SK-N-SH treated with all-trans-retinoic acid at 6 μM for 48 hours (cell line): ENCODE data around the gene GAD1.

Source experiments
- ARNTL ChIP-seq: fragments of 450-650 bp; formaldehyde crosslinking; IDR thresholded peaks from 2 replicates; pipeline ENCODE4 v1.5.0; 2020; ENCODE audit warnings: low read depth, mild to moderate bottlenecking, moderate library complexity, borderline replicate concordance
- BACH2 ChIP-seq: fragments of 250-450 bp; sonication (Bioruptor Pico); IDR thresholded peaks from 2 replicates; pipeline ENCODE4 v1.9.0; 2021; ENCODE audit warnings: mild to moderate bottlenecking, borderline replicate concordance
- CREB5 ChIP-seq: fragments of 250-450 bp; sonication (Bioruptor Pico); IDR thresholded peaks from 2 replicates; pipeline ENCODE4 v1.5.1; 2020; ENCODE audit warnings: low read depth, mild to moderate bottlenecking, moderate library complexity
- RARB ChIP-seq: fragments of 250-450 bp; sonication (Bioruptor Pico); IDR thresholded peaks from 2 replicates; pipeline ENCODE4 v1.8.0; 2021; ENCODE audit warnings: mild to moderate bottlenecking, moderate library complexity
- TOX ChIP-seq: fragments of 250-450 bp; sonication (Bioruptor Pico); IDR thresholded peaks from 2 replicates; pipeline ENCODE4 v1.8.0; 2021; ENCODE audit warnings: mild to moderate bottlenecking, moderate library complexity, borderline replicate concordance
- ZFP3 ChIP-seq: fragments of 250-450 bp; sonication (Bioruptor Pico); IDR thresholded peaks from 2 replicates; pipeline ENCODE4 v1.5.0; 2020; ENCODE audit warnings: mild to moderate bottlenecking, moderate library complexity
- ZNF565 ChIP-seq: fragments of 450-650 bp; formaldehyde crosslinking; conservative IDR thresholded peaks from 2 replicates; pipeline ENCODE4 v1.5.0; 2020; ENCODE audit warnings: low read depth, mild to moderate bottlenecking, moderate library complexity
- ZNF70 ChIP-seq: fragments of 450-650 bp; formaldehyde crosslinking; IDR thresholded peaks from 2 replicates; pipeline ENCODE4 v1.5.0; 2020; ENCODE audit warnings: mild to moderate bottlenecking, moderate library complexity
- TF ChIP-seq, protein P1 (sequence below): fragments of 250-450 bp; sonication (Bioruptor Pico); IDR thresholded peaks from 2 replicates; pipeline ENCODE4 v1.8.0; 2020; ENCODE audit warnings: mild to moderate bottlenecking, moderate library complexity, borderline replicate concordance

DNA sequence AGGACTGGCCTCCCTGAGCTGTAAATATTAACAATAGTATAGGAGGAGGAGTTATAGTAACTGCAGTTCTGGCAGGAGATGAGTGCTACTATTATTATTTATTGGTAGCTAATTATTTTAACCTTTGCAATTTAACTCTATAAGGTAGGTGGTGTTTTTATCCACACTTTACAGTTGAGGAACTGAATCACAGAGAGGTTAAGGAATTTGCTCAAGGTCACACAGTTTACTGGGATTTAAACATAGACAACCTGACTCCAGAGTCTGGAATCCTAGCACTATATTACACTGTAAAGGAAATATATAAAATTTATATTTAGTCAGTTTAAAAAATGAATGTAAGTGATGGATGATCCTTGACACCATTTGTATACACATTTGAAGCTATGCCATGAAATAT lies 44.4 kb upstream of the GAD1 start:
- TF ChIP-seq ZNF565 (CRISPR knock-in tag) = no peak
- no peak for TF ChIP-seq TOX
- TF ChIP-seq CREB5 = no peak
- no peak for TF ChIP-seq RARB (CRISPR knock-in tag)
- TF ChIP-seq, protein P1, sequence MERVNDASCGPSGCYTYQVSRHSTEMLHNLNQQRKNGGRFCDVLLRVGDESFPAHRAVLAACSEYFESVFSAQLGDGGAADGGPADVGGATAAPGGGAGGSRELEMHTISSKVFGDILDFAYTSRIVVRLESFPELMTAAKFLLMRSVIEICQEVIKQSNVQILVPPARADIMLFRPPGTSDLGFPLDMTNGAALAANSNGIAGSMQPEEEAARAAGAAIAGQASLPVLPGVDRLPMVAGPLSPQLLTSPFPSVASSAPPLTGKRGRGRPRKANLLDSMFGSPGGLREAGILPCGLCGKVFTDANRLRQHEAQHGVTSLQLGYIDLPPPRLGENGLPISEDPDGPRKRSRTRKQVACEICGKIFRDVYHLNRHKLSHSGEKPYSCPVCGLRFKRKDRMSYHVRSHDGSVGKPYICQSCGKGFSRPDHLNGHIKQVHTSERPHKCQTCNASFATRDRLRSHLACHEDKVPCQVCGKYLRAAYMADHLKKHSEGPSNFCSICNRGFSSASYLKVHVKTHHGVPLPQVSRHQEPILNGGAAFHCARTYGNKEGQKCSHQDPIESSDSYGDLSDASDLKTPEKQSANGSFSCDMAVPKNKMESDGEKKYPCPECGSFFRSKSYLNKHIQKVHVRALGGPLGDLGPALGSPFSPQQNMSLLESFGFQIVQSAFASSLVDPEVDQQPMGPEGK = no peak
- TF ChIP-seq BACH2 (CRISPR knock-in tag) = no peak
- TF ChIP-seq ARNTL (CRISPR knock-in tag) = no peak
- TF ChIP-seq ZFP3 = no peak
- TF ChIP-seq ZNF70 = no peak
